Measurements from ENCODE around the gene TSPO2.
"Not testable (repeated sequence)": the region's sequence is repeated elsewhere in the genome, so short reads cannot be mapped to it uniquely, and the experiment has no call there.

TSPO2 gene

DNA sequence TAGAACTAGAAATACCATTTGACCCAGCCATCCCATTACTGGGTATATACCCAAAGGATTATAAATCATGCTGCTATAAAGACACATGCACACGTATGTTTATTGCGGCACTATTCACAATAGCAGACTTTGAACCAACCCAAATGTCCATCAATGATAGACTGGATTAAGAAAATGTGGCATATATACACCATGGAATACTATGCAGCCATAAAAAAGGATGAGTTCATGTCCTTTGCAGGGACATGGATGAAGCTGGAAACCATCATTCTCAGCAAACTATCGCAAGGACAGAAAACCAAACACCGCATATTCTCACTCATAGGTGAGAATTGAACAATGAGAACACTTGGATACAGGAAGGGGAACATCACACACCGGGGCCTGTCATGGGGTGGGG, 26.4 kb upstream of the TSPO2 start:
- not testable (repeated sequence) for DNase-seq (ENCODE audit: low spot score); H2BK12ac ChIP-seq (ENCODE audit: low read length); H3K9ac ChIP-seq (ENCODE audit: low read depth, low read length, poor library complexity); H2BK5ac ChIP-seq (ENCODE audit: low read length); H3K4me3 ChIP-seq (ENCODE audit: low read length in 2 of 2); H3K4me2 ChIP-seq (ENCODE audit: insufficient read depth, low read length, poor library complexity, severe bottlenecking); H3K27me3 ChIP-seq (ENCODE audit: control insufficient read depth in 3 of 3, insufficient read depth in 3 of 3, low read depth in 1 of 3, low read length in 3 of 3); H3K9me3 ChIP-seq (replicated peaks in 1 of 2; ENCODE audit: control insufficient read depth in 2 of 2, insufficient read depth in 1 of 2, low read depth in 1 of 2, low read length in 2 of 2); H4K91ac ChIP-seq (ENCODE audit: low read depth, low read length, poor library complexity); H2AK5ac ChIP-seq (ENCODE audit: low read depth, low read length); H3K4me1 ChIP-seq (ENCODE audit: control insufficient read depth in 2 of 2, insufficient read depth in 1 of 2, low read depth in 1 of 2, low read length in 2 of 2); H3K27ac ChIP-seq (replicated peaks; ENCODE audit: low read length); H2AFZ ChIP-seq (ENCODE audit: low read length); H3K36me3 ChIP-seq (replicated peaks in 1 of 2; ENCODE audit: control insufficient read depth in 2 of 2, insufficient read depth in 2 of 2, low read length in 2 of 2); H3K4ac ChIP-seq (ENCODE audit: low read length); H2BK15ac ChIP-seq (ENCODE audit: low read length); H3K23ac ChIP-seq (ENCODE audit: low read depth, low read length, poor library complexity); H3K18ac ChIP-seq (ENCODE audit: low read length); H3K79me1 ChIP-seq (ENCODE audit: low read depth, low read length); H2BK120ac ChIP-seq (ENCODE audit: low read depth, low read length); H4K8ac ChIP-seq (ENCODE audit: low read depth, low read length); H3K14ac ChIP-seq (ENCODE audit: low read length)
- WGBS, 2 donors (ENCODE audit: extremely low coverage in 2 of 2, insufficient read length in 2 of 2, insufficient replicate concordance in 1 of 2), result no CpG with 5 or more reads among the region's 5 CpGs

DNA sequence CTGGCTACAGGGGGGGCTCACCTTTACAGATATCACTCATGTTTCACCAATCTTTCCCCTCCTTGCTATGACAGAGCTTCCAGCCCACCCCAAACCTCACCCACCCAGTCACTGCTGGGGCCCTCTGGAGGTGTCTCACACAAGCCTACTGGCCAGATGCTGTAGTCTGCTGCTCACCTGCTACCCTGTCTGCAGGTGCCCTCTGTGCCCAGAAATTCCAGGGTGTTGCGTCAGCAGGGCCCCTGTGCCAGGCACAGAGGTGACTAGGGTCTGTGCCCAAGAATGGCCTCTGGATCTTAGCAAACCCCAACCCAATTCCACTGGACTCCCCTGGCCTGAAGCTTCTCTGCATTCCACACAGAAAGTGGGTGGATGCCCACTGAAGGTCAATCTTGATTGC, 24.6 kb upstream of the TSPO2 start:
- H3K4ac ChIP-seq (ENCODE audit: low read length), result no peak overlapping the region
- H4K91ac ChIP-seq (ENCODE audit: low read depth, low read length, poor library complexity), result no peak overlapping the region
- H2AFZ ChIP-seq (ENCODE audit: low read length), result no peak overlapping the region
- no peak overlapping the region for H2BK120ac ChIP-seq (ENCODE audit: low read depth, low read length)
- no peak overlapping the region for H3K18ac ChIP-seq (ENCODE audit: low read length)
- no CpG with 5 or more reads among the region's 1 CpG for WGBS, 2 donors (ENCODE audit: extremely low coverage in 2 of 2, insufficient read length in 2 of 2, insufficient replicate concordance in 1 of 2)
- H3K9me3 ChIP-seq (replicated peaks in 1 of 2; ENCODE audit: control insufficient read depth in 2 of 2, insufficient read depth in 1 of 2, low read depth in 1 of 2, low read length in 2 of 2), result peaks cover 0 to 2% of the 10 kb centered on the region in 2 donors
- H3K36me3 ChIP-seq (replicated peaks in 1 of 2; ENCODE audit: control insufficient read depth in 2 of 2, insufficient read depth in 2 of 2, low read length in 2 of 2), result no peaks in the 10 kb centered on the region
- DNase-seq (ENCODE audit: low spot score), result no peak
- H3K9ac ChIP-seq (ENCODE audit: low read depth, low read length, poor library complexity), result no peak overlapping the region
- H2AK5ac ChIP-seq (ENCODE audit: low read depth, low read length), result no peak overlapping the region
- H4K8ac ChIP-seq (ENCODE audit: low read depth, low read length), result no peak overlapping the region
- no peak overlapping the region for H2BK12ac ChIP-seq (ENCODE audit: low read length)
- no peak overlapping the region for H3K14ac ChIP-seq (ENCODE audit: low read length)
- no peaks in the 10 kb centered on the region for H3K4me1 ChIP-seq (ENCODE audit: control insufficient read depth in 2 of 2, insufficient read depth in 1 of 2, low read depth in 1 of 2, low read length in 2 of 2)
- H2BK15ac ChIP-seq (ENCODE audit: low read length), result no peak overlapping the region
- no peak overlapping the region for H3K27ac ChIP-seq (replicated peaks; ENCODE audit: low read length)
- H3K4me3 ChIP-seq (ENCODE audit: low read length in 2 of 2), result no peak overlapping the region
- H3K23ac ChIP-seq (ENCODE audit: low read depth, low read length, poor library complexity), result no peak overlapping the region
- H3K4me2 ChIP-seq (ENCODE audit: insufficient read depth, low read length, poor library complexity, severe bottlenecking), result no peak overlapping the region
- no peaks in the 10 kb centered on the region for H3K79me1 ChIP-seq (ENCODE audit: low read depth, low read length)
- H2BK5ac ChIP-seq (ENCODE audit: low read length), result no peak overlapping the region
- H3K27me3 ChIP-seq (ENCODE audit: control insufficient read depth in 3 of 3, insufficient read depth in 3 of 3, low read depth in 1 of 3, low read length in 3 of 3), result no peaks in the 10 kb centered on the region

DNA sequence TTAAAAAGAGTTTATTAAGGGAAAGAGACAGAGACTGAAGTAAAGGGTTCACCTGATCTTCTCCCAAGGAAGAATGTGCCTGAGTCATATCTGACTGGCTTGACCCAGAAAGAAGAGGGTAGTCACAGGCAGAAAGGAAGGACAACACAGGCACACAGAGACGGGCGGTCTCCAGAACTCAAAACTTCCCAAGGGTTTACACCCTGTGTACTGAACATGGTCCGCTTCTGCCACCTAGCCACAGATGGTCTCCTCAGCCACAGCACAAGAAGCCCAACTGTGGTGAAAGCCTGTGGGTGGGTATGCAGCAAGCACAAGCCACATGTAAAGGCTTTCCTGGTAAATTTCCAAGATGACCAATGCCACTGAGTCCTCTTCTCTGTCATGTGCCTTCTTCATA, 20.4 kb upstream of the TSPO2 start:
- Histone ChIP-seq H3K9me3 (replicated peaks in 1 of 2; ENCODE audit: control insufficient read depth in 2 of 2, insufficient read depth in 1 of 2, low read depth in 1 of 2, low read length in 2 of 2) (no peaks in the 10 kb centered on the region), H2BK15ac (ENCODE audit: low read length) (no peak overlapping the region), H3K14ac (ENCODE audit: low read length) (no peak overlapping the region), H2AFZ (ENCODE audit: low read length) (no peak overlapping the region), H2AK5ac (ENCODE audit: low read depth, low read length) (no peak overlapping the region), H2BK120ac (ENCODE audit: low read depth, low read length) (no peak overlapping the region), H2BK12ac (ENCODE audit: low read length) (no peak overlapping the region), H3K4me3 (ENCODE audit: low read length in 2 of 2) (no peak overlapping the region), H4K8ac (ENCODE audit: low read depth, low read length) (no peak overlapping the region), H3K36me3 (replicated peaks in 1 of 2; ENCODE audit: control insufficient read depth in 2 of 2, insufficient read depth in 2 of 2, low read length in 2 of 2) (no peaks in the 10 kb centered on the region), H3K79me1 (ENCODE audit: low read depth, low read length) (no peaks in the 10 kb centered on the region), H3K4me1 (ENCODE audit: control insufficient read depth in 2 of 2, insufficient read depth in 1 of 2, low read depth in 1 of 2, low read length in 2 of 2) (no peaks in the 10 kb centered on the region), H3K4ac (ENCODE audit: low read length) (no peak overlapping the region), H4K91ac (ENCODE audit: low read depth, low read length, poor library complexity) (no peak overlapping the region), H3K4me2 (ENCODE audit: insufficient read depth, low read length, poor library complexity, severe bottlenecking) (no peak overlapping the region), H3K9ac (ENCODE audit: low read depth, low read length, poor library complexity) (no peak overlapping the region), H2BK5ac (ENCODE audit: low read length) (no peak overlapping the region), H3K27ac (replicated peaks; ENCODE audit: low read length) (no peak overlapping the region), H3K23ac (ENCODE audit: low read depth, low read length, poor library complexity) (no peak overlapping the region), H3K27me3 (ENCODE audit: control insufficient read depth in 3 of 3, insufficient read depth in 3 of 3, low read depth in 1 of 3, low read length in 3 of 3) (no peaks in the 10 kb centered on the region), H3K18ac (ENCODE audit: low read length) (no peak overlapping the region)
- DNase-seq (ENCODE audit: low spot score), result no peak
- no CpG with 5 or more reads among the region's 3 CpGs for WGBS, 2 donors (ENCODE audit: extremely low coverage in 2 of 2, insufficient read length in 2 of 2, insufficient replicate concordance in 1 of 2)

DNA sequence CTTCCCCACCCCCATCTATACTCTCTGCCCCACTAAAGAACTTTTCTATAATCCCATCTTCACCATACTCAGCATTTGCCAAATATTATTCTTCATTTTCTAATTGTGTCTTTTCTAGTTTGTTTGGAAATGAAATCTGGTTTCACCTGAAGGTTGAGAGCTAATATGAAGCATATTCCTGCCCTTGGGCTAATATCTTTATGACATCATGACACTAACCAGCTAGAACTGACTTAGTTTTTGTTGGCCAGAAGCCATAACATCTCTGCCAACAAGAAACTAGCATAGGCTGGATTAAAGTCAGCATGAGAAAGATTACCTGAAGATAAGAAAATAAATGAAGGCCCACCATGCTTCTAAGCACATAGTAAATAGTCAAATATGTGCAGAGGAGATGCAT, 20.0 kb upstream of the TSPO2 start:
- Histone ChIP-seq H3K27me3 (ENCODE audit: control insufficient read depth in 3 of 3, insufficient read depth in 3 of 3, low read depth in 1 of 3, low read length in 3 of 3) (no peaks in the 10 kb centered on the region), H3K4me1 (ENCODE audit: control insufficient read depth in 2 of 2, insufficient read depth in 1 of 2, low read depth in 1 of 2, low read length in 2 of 2) (peaks cover 2 to 3% of the 10 kb centered on the region in 2 donors), H4K8ac (ENCODE audit: low read depth, low read length) (no peak overlapping the region), H2BK15ac (ENCODE audit: low read length) (no peak overlapping the region), H3K4me2 (ENCODE audit: insufficient read depth, low read length, poor library complexity, severe bottlenecking) (no peak overlapping the region), H4K91ac (ENCODE audit: low read depth, low read length, poor library complexity) (no peak overlapping the region), H3K14ac (ENCODE audit: low read length) (no peak overlapping the region), H3K36me3 (replicated peaks in 1 of 2; ENCODE audit: control insufficient read depth in 2 of 2, insufficient read depth in 2 of 2, low read length in 2 of 2) (no peaks in the 10 kb centered on the region), H3K4ac (ENCODE audit: low read length) (no peak overlapping the region), H3K18ac (ENCODE audit: low read length) (no peak overlapping the region), H2AK5ac (ENCODE audit: low read depth, low read length) (no peak overlapping the region), H3K23ac (ENCODE audit: low read depth, low read length, poor library complexity) (no peak overlapping the region), H2AFZ (ENCODE audit: low read length) (no peak overlapping the region), H2BK12ac (ENCODE audit: low read length) (no peak overlapping the region), H3K9ac (ENCODE audit: low read depth, low read length, poor library complexity) (no peak overlapping the region), H3K4me3 (ENCODE audit: low read length in 2 of 2) (no peak overlapping the region), H3K79me1 (ENCODE audit: low read depth, low read length) (no peaks in the 10 kb centered on the region), H2BK120ac (ENCODE audit: low read depth, low read length) (no peak overlapping the region), H3K27ac (replicated peaks; ENCODE audit: low read length) (no peak overlapping the region), H3K9me3 (replicated peaks in 1 of 2; ENCODE audit: control insufficient read depth in 2 of 2, insufficient read depth in 1 of 2, low read depth in 1 of 2, low read length in 2 of 2) (no peaks in the 10 kb centered on the region), H2BK5ac (ENCODE audit: low read length) (no peak overlapping the region)
- no peak for DNase-seq (ENCODE audit: low spot score)

Measured in neuronal stem cell (in vitro differentiated cells).